ENCODE results near the gene PAPLN.

GRCh38 chr14:73220634-73221033 is 16.7 kb upstream of the PAPLN start:
- TF ChIP-seq POLR2A (IDR thresholded peaks at IDR 0.05; ENCODE audit: low read length) (no peak), GATA1 (IDR thresholded peaks at IDR 0.05; ENCODE audit: low read depth, low read length) (no peak)

Data from erythroblast (primary cell).